GM19438 (cell line): ENCODE results near the gene DCAF4L1.

Experiments
- ATAC-seq: cut with Tn5 transposase; IDR thresholded peaks from one replicate; pipeline ENCODE4 v1.9.1; 2021; ENCODE audit warnings: low read depth; ENCODE audit not compliant: unreplicated experiment

DCAF4L1 gene

GRCh38 chr4:41981456-41981855 lies at the start of gene DCAF4L1:
Gene DCAF4L1, plus strand, starts transcription at chr4:41981756. Its CDS starts 37 bp downstream, at chr4:41981793.
- ATAC-seq: no peak

GRCh38 chr4:41932988-41933387 lies 48.6 kb upstream of the DCAF4L1 start:
- no peak for ATAC-seq

- ATAC-seq: no peak
Measured at GRCh38 chr4:41933997-41934503, 47.5 kb upstream of the DCAF4L1 start.

- no peak for ATAC-seq
Measured at GRCh38 chr4:41934514-41934900, 47.0 kb upstream of the DCAF4L1 start.

GRCh38 chr4:41934901-41935651 lies 46.5 kb upstream of the DCAF4L1 start, which contains the start of gene TMEM33:
Gene TMEM33, plus strand, starts transcription at chr4:41935429. Its CDS starts 56 bp downstream, at chr4:41935485.
- peak; percentile 94 for ATAC-seq

GRCh38 chr4:41935652-41936021 lies 45.9 kb upstream of the DCAF4L1 start:
- peak; percentile 2 for ATAC-seq

- no peak for ATAC-seq
Measured at GRCh38 chr4:41939016-41939626, 42.4 kb upstream of the DCAF4L1 start.

GRCh38 chr4:41940834-41941233 lies 40.7 kb upstream of the DCAF4L1 start:
- no peak for ATAC-seq

- no peak for ATAC-seq
Measured at GRCh38 chr4:41943506-41943905, 38.0 kb upstream of the DCAF4L1 start.

- ATAC-seq: no peak
Measured at GRCh38 chr4:41944089-41944488, 37.5 kb upstream of the DCAF4L1 start.

- ATAC-seq: no peak
Measured at GRCh38 chr4:41949531-41949930, 32.0 kb upstream of the DCAF4L1 start.

GRCh38 chr4:41957634-41958033 lies 23.9 kb upstream of the DCAF4L1 start:
- ATAC-seq: peak; percentile 80

GRCh38 chr4:41963105-41963504 lies 18.5 kb upstream of the DCAF4L1 start:
- no peak for ATAC-seq

GRCh38 chr4:41964401-41964800 lies 17.2 kb upstream of the DCAF4L1 start:
- no peak for ATAC-seq

- no peak for ATAC-seq
Measured at GRCh38 chr4:41967392-41967791, 14.2 kb upstream of the DCAF4L1 start.

- no peak for ATAC-seq
Measured at GRCh38 chr4:41969671-41970070, 11.9 kb upstream of the DCAF4L1 start.

- no peak for ATAC-seq
Measured at GRCh38 chr4:41975341-41975740, 6.2 kb upstream of the DCAF4L1 start.

GRCh38 chr4:41976775-41977516 lies 4.6 kb upstream of the DCAF4L1 start:
- no peak for ATAC-seq

GRCh38 chr4:41977709-41978108 lies 3.8 kb upstream of the DCAF4L1 start:
- ATAC-seq: no peak

- ATAC-seq: no peak
Measured at GRCh38 chr4:41982716-41983115, 1.2 kb downstream of the DCAF4L1 start.

- no peak for ATAC-seq
Measured at GRCh38 chr4:41985151-41985550, 3.6 kb downstream of the DCAF4L1 start.
